Suprapubic skin (tissue), 4 donors: Measurements from ENCODE around the gene CD63.

Source experiments
- EP300 ChIP-seq: sonication (generic); formaldehyde crosslinking; IDR thresholded peaks from one replicate; pipeline ENCODE4 v1.6.1; 2017; ENCODE audit warnings: antibody characterized with exemption
- POLR2A ChIP-seq, 2 donors: fragments of 450-650 bp; IDR thresholded peaks; one replicate each; pipeline ENCODE4 v1.6.1; 2017; ENCODE audit warnings: antibody characterized with exemption in 2 of 2, mild to moderate bottlenecking in 2 of 2, moderate library complexity in 2 of 2
- POLR2AphosphoS5 ChIP-seq, 3 donors: sonication (generic); formaldehyde crosslinking; IDR thresholded peaks; one replicate each; pipeline ENCODE4 v1.6.1; 2017; ENCODE audit warnings: antibody characterized with exemption in 3 of 3
- TF ChIP-seq, protein P1 (sequence below), 2 donors: fragments of 200-600 bp in 1 of 2; fragments of 450-650 bp in 1 of 2; sonication (generic) in 1 of 2; IDR thresholded peaks; one replicate each; pipeline ENCODE4 v1.5.1; 2016 to 2019; ENCODE audit warnings: antibody characterized with exemption in 2 of 2, mild to moderate bottlenecking in 1 of 2, moderate library complexity in 1 of 2

DNA sequence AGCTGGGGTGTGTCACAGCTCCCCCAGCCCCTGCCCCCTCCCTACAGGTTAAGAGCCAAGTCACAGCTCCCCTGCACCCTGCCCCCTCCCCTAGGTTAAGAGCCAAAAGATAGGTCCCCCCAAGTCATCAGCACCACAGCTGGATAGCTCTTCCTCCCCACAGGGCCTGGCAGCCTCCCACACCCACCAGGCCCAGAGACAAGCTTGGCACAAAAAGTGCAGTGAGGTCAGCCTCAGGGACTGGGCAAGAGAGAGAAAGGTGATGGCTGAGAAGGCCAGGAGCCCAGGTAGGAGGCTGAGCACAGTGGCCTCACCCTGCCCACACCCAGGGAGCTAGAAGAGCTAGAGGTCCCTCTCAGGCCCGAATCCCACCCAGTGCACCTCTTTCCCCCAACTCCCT, 29.8 kb downstream of the CD63 start:
- TF ChIP-seq, protein P1, sequence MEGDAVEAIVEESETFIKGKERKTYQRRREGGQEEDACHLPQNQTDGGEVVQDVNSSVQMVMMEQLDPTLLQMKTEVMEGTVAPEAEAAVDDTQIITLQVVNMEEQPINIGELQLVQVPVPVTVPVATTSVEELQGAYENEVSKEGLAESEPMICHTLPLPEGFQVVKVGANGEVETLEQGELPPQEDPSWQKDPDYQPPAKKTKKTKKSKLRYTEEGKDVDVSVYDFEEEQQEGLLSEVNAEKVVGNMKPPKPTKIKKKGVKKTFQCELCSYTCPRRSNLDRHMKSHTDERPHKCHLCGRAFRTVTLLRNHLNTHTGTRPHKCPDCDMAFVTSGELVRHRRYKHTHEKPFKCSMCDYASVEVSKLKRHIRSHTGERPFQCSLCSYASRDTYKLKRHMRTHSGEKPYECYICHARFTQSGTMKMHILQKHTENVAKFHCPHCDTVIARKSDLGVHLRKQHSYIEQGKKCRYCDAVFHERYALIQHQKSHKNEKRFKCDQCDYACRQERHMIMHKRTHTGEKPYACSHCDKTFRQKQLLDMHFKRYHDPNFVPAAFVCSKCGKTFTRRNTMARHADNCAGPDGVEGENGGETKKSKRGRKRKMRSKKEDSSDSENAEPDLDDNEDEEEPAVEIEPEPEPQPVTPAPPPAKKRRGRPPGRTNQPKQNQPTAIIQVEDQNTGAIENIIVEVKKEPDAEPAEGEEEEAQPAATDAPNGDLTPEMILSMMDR (IDR thresholded peaks at IDR 0.05), result no peak
- no peak for TF ChIP-seq POLR2AphosphoS5 (IDR thresholded peaks at IDR 0.05)
- no peak for TF ChIP-seq POLR2A (IDR thresholded peaks at IDR 0.05)
- TF ChIP-seq EP300, result no peak
